ENCODE measurements around the gene MED13L.

Gene MED13L

DNA sequence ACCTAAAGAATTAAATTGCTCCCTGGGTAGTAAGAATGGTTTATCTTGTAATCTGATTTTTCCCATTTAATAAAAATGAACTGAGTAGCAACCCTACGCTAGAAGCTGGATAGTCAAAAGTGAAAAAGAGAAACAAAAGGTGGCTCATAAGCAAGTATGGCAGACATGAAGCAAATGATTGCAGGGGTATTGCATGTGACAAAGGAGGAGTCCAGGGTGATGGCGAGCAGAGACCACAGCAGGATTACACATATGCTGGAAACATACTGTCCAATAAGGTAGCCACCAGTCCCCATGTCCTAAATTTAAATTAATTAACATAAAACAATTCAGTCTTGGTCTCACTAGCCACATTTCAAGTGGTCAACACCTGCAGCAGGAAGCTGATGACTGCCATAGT is 283.8 kb downstream of the MED13L start:
- H3K4me3 ChIP-seq: no peak overlapping the region
- DNase-seq (ENCODE audit: low spot score): no peak
- TF ChIP-seq, protein P1, sequence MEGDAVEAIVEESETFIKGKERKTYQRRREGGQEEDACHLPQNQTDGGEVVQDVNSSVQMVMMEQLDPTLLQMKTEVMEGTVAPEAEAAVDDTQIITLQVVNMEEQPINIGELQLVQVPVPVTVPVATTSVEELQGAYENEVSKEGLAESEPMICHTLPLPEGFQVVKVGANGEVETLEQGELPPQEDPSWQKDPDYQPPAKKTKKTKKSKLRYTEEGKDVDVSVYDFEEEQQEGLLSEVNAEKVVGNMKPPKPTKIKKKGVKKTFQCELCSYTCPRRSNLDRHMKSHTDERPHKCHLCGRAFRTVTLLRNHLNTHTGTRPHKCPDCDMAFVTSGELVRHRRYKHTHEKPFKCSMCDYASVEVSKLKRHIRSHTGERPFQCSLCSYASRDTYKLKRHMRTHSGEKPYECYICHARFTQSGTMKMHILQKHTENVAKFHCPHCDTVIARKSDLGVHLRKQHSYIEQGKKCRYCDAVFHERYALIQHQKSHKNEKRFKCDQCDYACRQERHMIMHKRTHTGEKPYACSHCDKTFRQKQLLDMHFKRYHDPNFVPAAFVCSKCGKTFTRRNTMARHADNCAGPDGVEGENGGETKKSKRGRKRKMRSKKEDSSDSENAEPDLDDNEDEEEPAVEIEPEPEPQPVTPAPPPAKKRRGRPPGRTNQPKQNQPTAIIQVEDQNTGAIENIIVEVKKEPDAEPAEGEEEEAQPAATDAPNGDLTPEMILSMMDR (IDR thresholded peaks at IDR 0.05): no peak
- H3K27ac ChIP-seq: no peak overlapping the region

DNA sequence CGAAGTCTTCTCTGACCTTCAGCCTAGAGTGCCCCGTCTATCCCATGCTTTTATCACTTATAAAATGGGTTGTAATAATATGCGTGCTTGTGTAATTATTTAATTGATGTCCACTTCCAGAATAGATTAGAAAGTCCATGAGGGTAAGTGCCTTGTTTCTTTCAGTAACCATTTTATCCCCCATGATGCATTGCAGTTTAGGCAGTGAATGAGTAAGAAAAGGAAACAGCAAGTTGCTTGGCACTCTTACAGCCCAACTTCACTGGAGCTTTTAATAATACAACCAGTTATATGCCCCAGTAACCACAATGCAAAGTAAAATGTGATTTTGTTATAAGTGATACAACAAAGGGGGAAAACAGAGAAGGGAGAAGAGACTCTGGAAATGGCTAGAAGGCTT is 287.3 kb downstream of the MED13L start:
- H3K27ac ChIP-seq: no peak overlapping the region
- no peak overlapping the region for H3K4me3 ChIP-seq
- TF ChIP-seq, protein P1 (IDR thresholded peaks at IDR 0.05): no peak
- no peak for DNase-seq (ENCODE audit: low spot score)

DNA sequence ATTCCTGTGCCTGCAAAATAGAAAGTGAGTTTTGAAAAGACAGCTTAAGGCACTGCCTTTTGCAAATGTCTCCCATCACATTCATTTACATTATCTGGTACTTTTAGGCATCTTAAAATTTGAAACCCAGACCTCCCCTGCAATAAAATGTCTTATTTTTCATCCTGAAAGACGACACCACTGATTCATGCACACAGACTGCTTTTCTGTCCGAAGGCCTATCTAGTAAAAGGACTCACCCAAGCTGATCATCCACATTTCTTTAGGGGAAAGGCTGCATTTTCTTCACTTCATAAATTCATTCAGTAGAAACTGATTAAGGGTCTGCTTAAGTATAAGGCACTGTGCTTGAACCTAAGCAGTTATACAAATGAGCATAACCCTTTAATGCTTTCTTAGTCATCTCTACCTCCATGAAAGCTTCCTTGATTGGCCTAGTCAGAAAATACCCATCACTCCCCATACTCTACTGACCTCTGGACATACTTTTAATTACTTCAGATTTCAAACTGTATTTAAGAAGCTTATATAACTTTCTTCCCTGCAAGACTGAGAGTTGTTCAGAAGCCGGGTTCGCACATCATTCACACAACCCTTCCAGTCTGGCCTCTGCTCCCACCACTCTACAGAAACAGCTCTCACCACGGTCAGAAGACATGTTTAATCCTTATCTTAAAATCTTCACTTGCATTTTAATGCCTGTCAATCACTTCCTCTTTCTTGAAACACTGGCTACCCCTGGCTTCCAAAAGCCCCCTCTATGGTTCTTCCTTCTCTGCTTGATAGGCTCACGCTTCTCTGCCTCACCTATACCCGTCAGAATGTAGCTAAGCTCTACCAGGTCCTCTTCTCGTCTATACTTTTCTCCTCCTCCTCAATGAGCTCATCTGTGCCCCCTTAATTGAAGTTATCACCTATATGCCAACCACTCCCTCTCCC is 288.6 kb downstream of the MED13L start:
- no peak overlapping the region for H3K4me3 ChIP-seq
- no peak overlapping the region for H3K27ac ChIP-seq
- TF ChIP-seq, protein P1 (IDR thresholded peaks at IDR 0.05): no peak
- DNase-seq (ENCODE audit: low spot score): no peak

DNA sequence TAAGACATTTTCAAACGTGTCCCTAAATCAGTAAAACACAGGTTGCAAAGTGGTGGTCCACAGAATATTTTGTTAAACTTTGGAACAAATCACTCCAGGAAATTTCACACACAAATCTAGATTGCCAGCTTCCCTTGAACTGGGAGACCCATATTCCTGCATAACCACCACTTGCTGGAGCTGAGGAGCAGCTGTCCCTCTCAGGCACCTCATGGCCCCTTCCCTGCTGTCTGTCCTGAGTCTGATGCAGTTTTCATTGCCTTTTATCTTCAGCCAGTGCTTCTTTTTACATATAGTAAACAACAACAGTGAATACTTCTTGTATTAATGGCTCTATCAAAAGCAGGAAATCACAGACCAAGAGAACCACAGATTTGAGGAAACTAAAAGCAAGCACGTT is 289.3 kb downstream of the MED13L start:
- Histone ChIP-seq H3K4me3 (no peak overlapping the region), H3K27ac (no peak overlapping the region)
- no peak for DNase-seq (ENCODE audit: low spot score)
- TF ChIP-seq, protein P1 (IDR thresholded peaks at IDR 0.05): no peak

DNA sequence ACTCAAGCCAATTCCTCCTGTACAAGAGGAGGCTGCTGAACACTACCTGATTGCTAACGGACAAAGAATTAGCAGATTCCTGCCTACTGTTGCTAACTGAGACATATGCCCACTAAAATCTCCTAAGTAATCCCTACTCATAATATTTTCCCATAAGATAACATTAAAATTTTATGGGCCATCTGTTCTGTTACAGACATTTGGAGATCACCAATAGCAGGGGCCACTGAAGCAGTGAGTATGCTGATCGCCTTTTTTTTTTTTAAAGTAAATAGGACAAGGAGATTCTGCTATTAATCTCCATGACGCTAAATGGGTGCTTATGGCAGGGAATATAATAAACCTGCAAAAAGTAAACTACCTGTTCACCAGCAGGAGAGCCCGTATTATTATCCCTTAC is 292.9 kb downstream of the MED13L start:
- TF ChIP-seq, protein P1 (IDR thresholded peaks at IDR 0.05): no peak
- Histone ChIP-seq H3K27ac (no peak overlapping the region), H3K4me3 (no peak overlapping the region)
- no peak for DNase-seq (ENCODE audit: low spot score)

DNA sequence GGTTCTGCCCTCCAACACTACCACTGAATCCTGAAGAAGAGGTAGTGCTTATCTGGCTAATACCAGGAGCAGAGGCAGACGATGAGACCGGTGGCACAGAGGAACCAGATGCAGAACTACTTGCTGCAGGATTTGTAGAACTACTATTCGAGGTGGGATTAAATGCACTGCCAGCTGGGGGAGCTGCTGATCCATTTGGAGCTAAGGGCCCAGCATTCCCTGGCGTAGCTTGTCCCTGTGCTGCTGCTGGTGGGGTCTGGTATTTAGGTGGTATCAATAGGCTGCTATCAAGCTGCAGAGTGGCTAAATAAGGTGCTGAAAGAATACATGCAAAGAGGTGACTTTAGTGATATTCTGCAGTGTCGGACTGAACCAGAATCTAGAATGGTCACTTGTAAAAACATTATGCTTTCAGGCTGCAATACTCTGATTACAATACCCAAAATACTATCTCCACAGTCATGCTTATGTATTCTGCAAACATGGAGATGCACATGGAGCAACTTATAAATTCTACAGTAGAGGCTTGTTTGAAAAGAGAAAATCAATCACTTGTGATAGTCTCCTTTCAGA is 294.2 kb downstream of the MED13L start:
- TF ChIP-seq, protein P1 (IDR thresholded peaks at IDR 0.05): no peak
- DNase-seq (ENCODE audit: low spot score): no peak
- H3K4me3 ChIP-seq: no peak overlapping the region
- no peak overlapping the region for H3K27ac ChIP-seq

DNA sequence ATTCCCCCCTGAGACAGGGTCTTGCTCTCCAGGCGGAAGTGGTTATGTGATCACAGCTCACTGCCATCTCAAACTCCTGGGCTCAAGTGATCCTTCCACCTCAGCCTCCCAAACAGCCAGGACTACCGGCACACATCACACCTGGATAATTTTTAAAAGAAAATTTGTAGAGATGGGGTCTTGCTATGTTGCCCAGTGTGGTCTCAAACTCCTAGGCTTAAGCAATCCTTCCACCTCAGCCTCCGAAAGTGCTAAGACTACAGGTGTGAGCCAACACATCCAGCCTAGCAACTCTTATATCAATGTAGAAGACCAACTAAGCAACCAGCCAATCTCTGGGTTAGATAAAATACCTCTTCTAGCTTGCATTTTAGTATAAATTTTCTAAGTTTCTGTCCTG is 297.2 kb downstream of the MED13L start:
- H3K27ac ChIP-seq: no peak overlapping the region
- no peak for DNase-seq (ENCODE audit: low spot score)
- H3K4me3 ChIP-seq: no peak overlapping the region
- TF ChIP-seq, protein P1 (IDR thresholded peaks at IDR 0.05): no peak

All from coronary artery (tissue), 2 donors.